Skeletal muscle satellite cell (primary cell): ENCODE measurements around the gene TJAP1. TPM values are rescaled to one million over a fixed set of nuclear protein-coding genes. Genes with fewer than 3 reads are reported as not detected.

Experiments
- H3K27me3 ChIP-seq: 2 replicates; pipeline ENCODE4 v1.7.0; 2013; ENCODE audit warnings: low read length; ENCODE audit not compliant: control insufficient read depth, insufficient read depth
- H3K36me3 ChIP-seq: 2 replicates; pipeline ENCODE4 v1.7.0; 2013; ENCODE audit warnings: mild to moderate bottlenecking, control low read depth, low read length; ENCODE audit not compliant: insufficient read depth
- H3K4me1 ChIP-seq: 2 replicates; pipeline ENCODE4 v1.7.0; 2013; ENCODE audit warnings: low read length; ENCODE audit not compliant: control insufficient read depth, insufficient read depth
- H3K4me2 ChIP-seq: 2 replicates; pipeline ENCODE4 v1.7.0; 2013; ENCODE audit warnings: mild to moderate bottlenecking, low read length
- H3K4me3 ChIP-seq: 2 replicates; pipeline ENCODE4 v1.7.0; 2013; ENCODE audit warnings: low read length
- H3K9ac ChIP-seq: 2 replicates; pipeline ENCODE4 v1.7.0; 2013; ENCODE audit warnings: mild to moderate bottlenecking, low read depth, low read length, moderate library complexity
- H3K9me3 ChIP-seq: replicated peaks from 2 replicates; pipeline ENCODE4 v1.7.0; 2013; ENCODE audit warnings: mild to moderate bottlenecking, control low read depth, low read length
- total RNA-seq: library from RNA; depleted of rRNA; stranded (reverse); fragments of >200 nt; gene quantifications from 2 replicates; pipeline ENCODE4 v1.2.3, GENCODE V29; 2012; rRNA removed

The TJAP1 gene, protein sequence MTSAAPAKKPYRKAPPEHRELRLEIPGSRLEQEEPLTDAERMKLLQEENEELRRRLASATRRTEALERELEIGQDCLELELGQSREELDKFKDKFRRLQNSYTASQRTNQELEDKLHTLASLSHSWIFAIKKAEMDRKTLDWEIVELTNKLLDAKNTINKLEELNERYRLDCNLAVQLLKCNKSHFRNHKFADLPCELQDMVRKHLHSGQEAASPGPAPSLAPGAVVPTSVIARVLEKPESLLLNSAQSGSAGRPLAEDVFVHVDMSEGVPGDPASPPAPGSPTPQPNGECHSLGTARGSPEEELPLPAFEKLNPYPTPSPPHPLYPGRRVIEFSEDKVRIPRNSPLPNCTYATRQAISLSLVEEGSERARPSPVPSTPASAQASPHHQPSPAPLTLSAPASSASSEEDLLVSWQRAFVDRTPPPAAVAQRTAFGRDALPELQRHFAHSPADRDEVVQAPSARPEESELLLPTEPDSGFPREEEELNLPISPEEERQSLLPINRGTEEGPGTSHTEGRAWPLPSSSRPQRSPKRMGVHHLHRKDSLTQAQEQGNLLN
- 10.7 and 13.9 TPM in 2 replicates for total RNA-seq

DNA sequence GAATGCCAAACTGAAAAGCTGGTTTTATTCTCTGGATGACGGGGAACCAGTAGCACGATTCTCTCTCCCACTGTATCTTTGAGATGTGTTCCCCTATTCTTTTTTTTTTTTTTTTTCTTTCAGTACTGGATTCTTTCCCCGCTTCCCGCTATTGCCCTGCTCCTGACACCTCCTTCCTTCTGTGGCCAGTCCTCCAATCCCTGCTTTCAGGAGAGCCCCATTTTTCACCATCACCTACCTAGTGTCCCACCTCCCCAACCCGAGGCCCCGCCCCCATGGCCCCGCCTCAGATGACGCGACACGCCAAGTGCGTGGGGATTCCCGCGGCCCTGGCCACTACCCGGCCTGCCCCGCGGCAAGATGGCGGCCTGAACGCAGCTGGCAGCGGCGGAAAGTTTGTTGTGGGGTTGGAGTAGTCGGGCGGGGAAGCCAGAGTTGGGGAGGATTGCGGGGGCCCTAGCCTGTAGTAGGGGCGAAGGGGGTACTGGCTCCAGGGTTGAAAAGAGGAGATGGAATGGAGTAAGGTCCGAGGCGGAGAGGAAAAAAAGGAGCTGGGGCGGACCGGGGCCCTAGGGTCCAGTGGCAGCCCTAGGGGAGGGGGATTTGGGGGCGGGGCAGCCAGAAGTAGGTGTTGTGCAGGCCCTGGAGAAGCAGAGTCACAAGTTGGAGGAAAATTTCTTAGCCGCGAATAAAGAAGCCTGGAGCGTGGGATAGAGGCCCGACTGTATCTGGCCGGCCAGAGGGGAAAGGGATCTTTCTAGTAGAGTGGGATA is at the start of gene TJAP1:
TSS of gene TJAP1 (plus strand) at position 336 of the 773 bp plus-strand sequence. CDS start 21,432 bp downstream, outside the sequence.
- Histone ChIP-seq H3K27me3 (no peaks in the 10 kb centered on the region), H3K9ac (peak within 1 kb of the TSS; percentile 88), H3K4me3 (peak within 1 kb of the TSS; percentile 86), H3K4me2 (peak within 1 kb of the TSS; percentile 99), H3K9me3 (no peaks in the 10 kb centered on the region), H3K4me1 (peaks cover 10% of the 10 kb centered on the region), H3K36me3 (no peaks in the 10 kb centered on the region)

DNA sequence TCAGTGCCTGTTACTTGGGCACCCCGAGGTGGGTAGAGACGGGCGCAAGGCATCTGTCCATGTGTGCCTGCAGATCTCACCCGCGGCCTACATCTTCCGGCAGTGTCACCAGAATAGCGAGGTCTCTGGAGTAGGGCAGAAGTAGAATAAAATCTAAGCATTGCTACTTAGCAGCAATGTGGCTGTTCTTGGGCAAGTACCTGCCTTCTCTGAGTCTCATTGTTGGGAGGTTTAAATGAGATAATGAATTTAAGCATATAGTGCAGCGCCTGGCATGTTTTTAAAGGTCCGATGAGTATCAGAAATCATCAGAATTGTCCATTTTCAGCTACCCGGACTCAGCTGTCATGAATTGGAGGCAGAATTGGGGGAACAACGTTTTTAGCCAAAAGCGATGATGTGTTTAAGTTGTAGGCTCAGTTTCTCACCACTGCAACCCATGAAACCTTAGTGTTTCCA is 49.2 kb upstream of the TJAP1 start:
- Histone ChIP-seq H3K9ac (peak overlapping the region; percentile 88), H3K4me2 (peak overlapping the region; percentile 90), H3K36me3 (peaks cover 16% of the 10 kb centered on the region), H3K4me3 (peak overlapping the region; percentile 95), H3K9me3 (no peaks in the 10 kb centered on the region), H3K4me1 (peaks cover 19% of the 10 kb centered on the region), H3K27me3 (no peaks in the 10 kb centered on the region)

DNA sequence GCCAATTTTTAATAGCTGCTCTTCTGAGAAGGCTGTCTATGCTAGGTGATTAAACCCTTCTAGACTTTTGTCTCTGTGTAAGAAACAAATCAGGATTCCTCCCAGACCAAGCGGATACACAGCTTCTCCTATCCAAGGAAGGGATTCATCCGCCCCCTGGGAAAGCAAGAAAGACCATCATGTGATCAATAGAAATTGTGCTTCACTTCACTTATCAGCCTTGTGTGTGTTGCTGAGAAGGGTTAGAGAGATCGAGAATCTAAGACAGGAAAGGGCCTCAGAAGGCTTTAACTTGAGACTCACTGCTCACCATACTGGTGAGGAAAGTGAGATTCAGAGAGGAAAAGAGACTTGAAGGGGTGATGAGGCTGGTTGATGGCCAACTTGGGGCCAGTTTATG is 48.5 kb upstream of the TJAP1 start:
- no peaks in the 10 kb centered on the region for H3K9me3 ChIP-seq
- peaks cover 19% of the 10 kb centered on the region for H3K4me1 ChIP-seq
- peaks cover 23% of the 10 kb centered on the region for H3K36me3 ChIP-seq
- peak overlapping the region; percentile 95 for H3K4me3 ChIP-seq
- H3K9ac ChIP-seq: peak overlapping the region; percentile 88
- H3K27me3 ChIP-seq: no peaks in the 10 kb centered on the region
- H3K4me2 ChIP-seq: peak overlapping the region; percentile 90

DNA sequence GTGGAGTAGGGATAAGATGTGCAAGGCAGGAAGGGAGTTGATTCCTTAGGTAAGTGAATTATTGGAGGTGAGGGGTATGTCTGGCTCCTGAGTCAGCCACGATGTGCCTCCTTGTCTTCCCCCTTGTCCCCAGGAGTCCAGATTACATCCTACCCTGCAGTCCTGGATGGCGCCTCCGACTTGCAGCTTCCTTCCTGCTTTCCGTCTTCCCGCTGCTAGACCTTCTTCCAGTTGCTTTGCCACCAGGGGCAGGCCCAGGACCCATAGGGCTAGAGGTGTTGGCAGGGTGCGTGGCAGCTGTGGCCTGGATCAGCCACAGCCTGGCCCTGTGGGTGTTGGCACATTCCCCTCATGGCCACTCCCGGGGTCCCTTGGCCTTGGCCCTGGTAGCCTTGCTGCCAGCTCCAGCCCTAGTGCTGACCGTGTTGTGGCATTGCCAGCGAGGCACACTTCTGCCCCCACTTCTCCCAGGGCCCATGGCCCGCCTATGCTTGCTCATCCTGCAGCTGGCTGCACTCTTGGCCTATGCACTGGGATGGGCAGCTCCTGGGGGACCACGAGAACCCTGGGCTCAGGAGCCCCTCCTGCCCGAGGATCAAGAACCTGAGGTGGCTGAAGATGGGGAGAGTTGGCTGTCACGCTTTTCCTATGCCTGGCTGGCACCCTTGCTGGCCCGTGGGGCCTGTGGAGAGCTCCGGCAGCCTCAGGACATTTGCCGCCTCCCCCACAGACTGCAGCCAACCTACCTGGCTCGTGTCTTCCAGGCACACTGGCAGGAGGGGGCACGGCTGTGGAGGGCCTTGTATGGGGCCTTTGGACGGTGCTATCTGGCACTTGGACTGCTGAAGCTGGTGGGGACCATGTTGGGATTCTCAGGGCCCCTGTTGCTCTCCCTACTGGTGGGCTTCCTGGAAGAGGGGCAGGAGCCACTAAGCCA is 45.1 kb upstream of the TJAP1 start:
- H3K36me3 ChIP-seq: peaks cover 34% of the 10 kb centered on the region
- H3K4me3 ChIP-seq: no peak overlapping the region
- no peaks in the 10 kb centered on the region for H3K9me3 ChIP-seq
- H3K4me2 ChIP-seq: no peak overlapping the region
- H3K9ac ChIP-seq: no peak overlapping the region
- H3K4me1 ChIP-seq: peaks cover 31% of the 10 kb centered on the region
- no peaks in the 10 kb centered on the region for H3K27me3 ChIP-seq

DNA sequence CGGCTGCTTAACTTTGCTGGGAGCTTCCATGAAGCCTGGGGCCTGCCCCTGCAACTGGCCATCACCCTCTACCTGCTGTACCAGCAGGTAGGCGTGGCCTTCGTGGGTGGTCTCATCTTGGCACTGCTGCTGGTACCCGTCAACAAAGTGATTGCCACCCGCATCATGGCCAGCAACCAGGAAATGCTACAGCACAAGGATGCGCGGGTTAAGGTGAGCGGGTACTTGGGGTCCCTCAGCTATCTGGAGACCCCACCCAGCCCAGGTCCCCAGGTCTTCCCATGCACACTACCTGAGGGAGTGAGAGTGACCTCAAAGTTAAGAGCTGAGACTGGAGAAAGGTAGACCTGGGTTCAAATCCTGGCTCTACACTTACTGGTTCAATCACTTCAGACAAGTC is 44.2 kb upstream of the TJAP1 start:
- peaks cover 31% of the 10 kb centered on the region for H3K4me1 ChIP-seq
- H3K27me3 ChIP-seq: no peaks in the 10 kb centered on the region
- no peak overlapping the region for H3K4me2 ChIP-seq
- H3K4me3 ChIP-seq: no peak overlapping the region
- no peak overlapping the region for H3K9ac ChIP-seq
- no peaks in the 10 kb centered on the region for H3K9me3 ChIP-seq
- peaks cover 42% of the 10 kb centered on the region for H3K36me3 ChIP-seq

DNA sequence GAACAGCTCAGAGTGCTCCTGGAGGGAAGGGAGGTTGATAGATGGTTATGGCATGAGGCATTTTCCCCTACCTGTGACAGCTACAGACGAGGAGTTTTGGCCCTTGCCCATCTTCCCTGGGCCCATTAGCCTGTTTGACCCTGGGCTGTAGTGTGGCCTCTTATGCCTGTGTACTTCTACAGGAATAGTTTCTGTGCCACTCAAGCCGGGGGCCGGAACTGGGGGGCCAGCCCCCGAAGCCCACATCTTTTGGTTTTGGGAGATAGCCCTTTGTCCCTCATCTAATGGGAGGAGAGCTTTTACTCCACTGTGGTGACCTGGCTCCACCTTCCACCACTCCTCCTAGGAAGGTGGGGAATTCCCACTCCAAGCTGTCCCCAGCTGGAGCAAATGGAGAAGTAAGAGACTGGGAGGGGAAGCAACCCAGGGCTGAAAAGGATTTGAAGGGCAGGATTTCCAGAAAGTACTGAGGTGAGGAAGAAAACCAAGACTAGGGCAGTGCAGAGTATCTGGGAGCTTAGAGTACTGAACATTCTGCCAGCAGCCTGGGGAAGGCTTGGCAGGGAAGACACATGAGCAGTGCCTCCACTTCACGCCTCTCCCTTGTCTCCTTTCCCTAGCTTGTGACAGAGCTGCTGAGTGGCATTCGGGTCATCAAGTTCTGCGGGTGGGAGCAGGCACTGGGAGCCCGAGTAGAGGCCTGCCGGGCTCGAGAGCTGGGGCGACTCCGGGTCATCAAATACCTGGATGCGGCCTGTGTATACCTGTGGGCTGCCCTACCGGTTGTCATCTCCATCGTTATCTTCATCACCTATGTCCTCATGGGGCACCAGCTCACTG is 43.1 kb upstream of the TJAP1 start:
- H3K9ac ChIP-seq: no peak overlapping the region
- peaks cover 21% of the 10 kb centered on the region for H3K4me1 ChIP-seq
- H3K36me3 ChIP-seq: peaks cover 51% of the 10 kb centered on the region
- no peaks in the 10 kb centered on the region for H3K9me3 ChIP-seq
- no peaks in the 10 kb centered on the region for H3K27me3 ChIP-seq
- no peak overlapping the region for H3K4me3 ChIP-seq
- no peak overlapping the region for H3K4me2 ChIP-seq

DNA sequence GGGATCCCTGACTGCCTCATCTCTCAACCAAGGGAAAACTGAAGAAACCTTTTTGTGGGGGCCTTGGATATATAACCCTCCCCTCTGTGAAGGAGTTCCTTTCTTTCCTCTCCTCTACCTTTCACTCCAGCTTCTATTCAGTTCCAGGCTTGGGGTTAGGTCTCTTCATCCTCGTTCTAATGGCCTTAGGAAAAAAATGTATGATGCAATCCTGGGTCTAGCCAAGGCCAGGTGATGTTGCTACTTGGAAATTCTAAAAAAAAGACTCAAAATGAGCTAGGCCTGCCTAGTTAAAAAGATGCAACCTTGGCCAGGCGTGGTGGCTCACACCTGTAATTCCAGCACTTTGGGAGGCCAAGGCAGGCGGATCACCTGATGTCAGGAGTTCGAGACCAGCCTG is 42.4 kb upstream of the TJAP1 start:
- no peak overlapping the region for H3K4me3 ChIP-seq
- peaks cover 51% of the 10 kb centered on the region for H3K36me3 ChIP-seq
- H3K4me1 ChIP-seq: peaks cover 16% of the 10 kb centered on the region
- no peaks in the 10 kb centered on the region for H3K9me3 ChIP-seq
- no peaks in the 10 kb centered on the region for H3K27me3 ChIP-seq
- H3K9ac ChIP-seq: no peak overlapping the region
- H3K4me2 ChIP-seq: no peak overlapping the region

DNA sequence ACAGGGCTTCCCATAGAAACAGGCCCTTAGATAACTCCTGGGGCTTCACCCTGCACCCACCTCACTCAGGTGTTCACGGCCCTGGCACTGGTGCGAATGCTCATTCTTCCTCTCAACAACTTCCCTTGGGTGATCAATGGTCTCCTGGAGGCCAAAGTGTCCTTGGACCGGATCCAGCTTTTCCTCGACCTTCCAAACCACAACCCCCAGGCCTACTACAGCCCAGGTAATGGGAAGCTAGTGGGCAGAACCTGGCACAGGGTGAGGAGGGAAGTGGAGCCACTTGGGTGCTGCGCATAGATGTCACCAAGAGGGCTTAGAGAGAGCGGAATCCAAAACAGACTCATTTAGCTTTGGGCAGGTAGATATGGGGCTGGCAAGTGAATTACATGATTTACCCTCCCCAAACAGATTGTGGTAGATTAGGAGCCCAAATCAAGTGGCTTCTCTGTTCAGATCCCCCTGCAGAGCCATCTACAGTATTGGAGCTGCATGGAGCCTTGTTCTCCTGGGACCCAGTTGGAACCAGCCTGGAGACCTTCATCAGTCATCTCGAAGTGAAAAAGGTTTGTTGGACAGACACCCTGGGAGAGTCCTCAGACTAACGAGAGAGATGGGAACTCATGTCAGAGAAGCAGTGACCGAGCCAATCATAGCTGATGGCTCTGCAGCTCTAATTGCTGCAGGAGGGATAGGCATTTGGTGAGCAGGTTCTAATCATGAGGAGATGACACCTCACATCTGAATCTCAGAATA is 41.5 kb upstream of the TJAP1 start:
- peaks cover 55% of the 10 kb centered on the region for H3K36me3 ChIP-seq
- H3K4me2 ChIP-seq: peak overlapping the region; percentile 22

DNA sequence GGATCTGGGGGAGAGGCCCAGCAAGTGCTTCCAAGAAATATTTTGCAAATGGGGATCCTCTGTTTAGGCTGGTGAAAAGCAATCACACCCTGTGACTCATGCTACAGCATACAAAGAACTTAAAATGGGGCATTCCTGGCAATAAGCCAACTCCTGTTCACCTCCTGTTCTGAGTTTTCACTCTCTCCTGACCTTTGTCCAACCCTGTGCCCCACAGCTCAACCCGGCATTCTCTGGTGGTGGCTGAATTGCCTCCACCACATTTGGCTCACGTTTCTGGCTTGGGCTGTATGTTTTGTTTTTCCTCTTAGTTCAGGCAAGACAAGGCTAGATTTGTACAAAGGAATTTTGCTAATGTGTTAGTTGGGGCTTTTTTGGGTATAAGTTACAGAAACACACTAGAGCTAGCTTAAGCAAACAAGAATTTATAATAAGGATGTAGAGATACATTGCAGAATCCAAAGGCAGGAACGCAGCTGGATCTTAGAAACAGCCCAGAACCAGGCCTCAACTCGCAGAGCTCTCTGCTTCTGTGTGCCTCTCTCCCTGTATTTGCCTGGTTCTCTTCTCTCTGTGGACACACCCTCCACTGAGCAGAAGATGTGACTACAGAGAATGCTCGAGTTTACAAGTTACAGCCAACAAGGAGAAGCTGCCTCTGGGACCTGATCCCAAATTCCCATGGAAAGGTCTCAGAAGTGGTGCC is 40.6 kb upstream of the TJAP1 start:
- H3K4me2 ChIP-seq: peak overlapping the region; percentile 22
- no peak overlapping the region for H3K4me3 ChIP-seq
- peak overlapping the region; percentile 10 for H3K9ac ChIP-seq
- peaks cover 57% of the 10 kb centered on the region for H3K36me3 ChIP-seq
- H3K27me3 ChIP-seq: no peaks in the 10 kb centered on the region
- peaks cover 16% of the 10 kb centered on the region for H3K4me1 ChIP-seq
- H3K9me3 ChIP-seq: no peaks in the 10 kb centered on the region

More for the DNA sequence above, 41.5 kb upstream of the TJAP1 start:
- no peak overlapping the region for H3K9ac ChIP-seq
- no peaks in the 10 kb centered on the region for H3K27me3 ChIP-seq
- H3K9me3 ChIP-seq: no peaks in the 10 kb centered on the region
- peaks cover 16% of the 10 kb centered on the region for H3K4me1 ChIP-seq
- no peak overlapping the region for H3K4me3 ChIP-seq
